ENCODE results near the gene KIF2A. TPM values are rescaled to one million over a fixed set of nuclear protein-coding genes. Genes with fewer than 3 reads are reported as not detected.

KIF2A gene
- total and polyA plus RNA-seq, 2 of the 13 experiments (the other 11 are each of a cell fraction or from before 2014, with no cell fraction given): 8.5 to 19.2 TPM

DNA sequence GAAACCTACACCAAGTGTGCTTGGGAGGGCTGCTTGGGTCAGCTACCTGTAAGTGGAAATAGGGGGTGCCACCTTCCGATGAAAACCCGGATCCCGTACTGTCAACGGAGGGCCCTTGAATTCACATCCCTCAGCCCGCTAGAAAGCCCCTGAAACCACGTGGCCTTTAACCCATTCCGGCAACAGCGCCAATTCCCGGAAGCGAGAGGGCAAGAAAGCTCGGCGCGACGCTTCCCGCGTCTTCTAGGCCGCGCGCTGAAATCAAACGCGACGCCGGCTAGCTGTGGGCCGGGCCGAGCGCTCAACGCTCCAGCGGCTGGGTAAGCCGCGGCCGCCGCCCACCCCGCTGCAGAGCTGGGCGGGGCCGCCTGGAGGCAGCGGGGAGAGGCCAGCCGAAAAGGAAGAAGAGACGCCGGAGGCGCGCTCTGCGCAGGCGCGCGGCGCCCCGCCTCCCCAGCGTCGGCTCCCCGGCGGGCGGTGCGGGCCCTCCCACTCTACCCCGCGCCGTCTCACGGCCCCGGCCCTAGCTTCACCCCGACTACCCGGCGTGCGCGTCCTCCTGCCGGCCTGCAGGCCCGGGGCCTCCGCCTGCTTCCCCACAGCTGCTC, at the start of gene KIF2A (continued):
- TF ChIP-seq, protein P1, sequence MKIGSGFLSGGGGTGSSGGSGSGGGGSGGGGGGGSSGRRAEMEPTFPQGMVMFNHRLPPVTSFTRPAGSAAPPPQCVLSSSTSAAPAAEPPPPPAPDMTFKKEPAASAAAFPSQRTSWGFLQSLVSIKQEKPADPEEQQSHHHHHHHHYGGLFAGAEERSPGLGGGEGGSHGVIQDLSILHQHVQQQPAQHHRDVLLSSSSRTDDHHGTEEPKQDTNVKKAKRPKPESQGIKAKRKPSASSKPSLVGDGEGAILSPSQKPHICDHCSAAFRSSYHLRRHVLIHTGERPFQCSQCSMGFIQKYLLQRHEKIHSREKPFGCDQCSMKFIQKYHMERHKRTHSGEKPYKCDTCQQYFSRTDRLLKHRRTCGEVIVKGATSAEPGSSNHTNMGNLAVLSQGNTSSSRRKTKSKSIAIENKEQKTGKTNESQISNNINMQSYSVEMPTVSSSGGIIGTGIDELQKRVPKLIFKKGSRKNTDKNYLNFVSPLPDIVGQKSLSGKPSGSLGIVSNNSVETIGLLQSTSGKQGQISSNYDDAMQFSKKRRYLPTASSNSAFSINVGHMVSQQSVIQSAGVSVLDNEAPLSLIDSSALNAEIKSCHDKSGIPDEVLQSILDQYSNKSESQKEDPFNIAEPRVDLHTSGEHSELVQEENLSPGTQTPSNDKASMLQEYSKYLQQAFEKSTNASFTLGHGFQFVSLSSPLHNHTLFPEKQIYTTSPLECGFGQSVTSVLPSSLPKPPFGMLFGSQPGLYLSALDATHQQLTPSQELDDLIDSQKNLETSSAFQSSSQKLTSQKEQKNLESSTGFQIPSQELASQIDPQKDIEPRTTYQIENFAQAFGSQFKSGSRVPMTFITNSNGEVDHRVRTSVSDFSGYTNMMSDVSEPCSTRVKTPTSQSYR (CRISPR knock-in tag; IDR thresholded peaks at IDR 0.05; ENCODE audit: borderline replicate concordance): no peak
- TF ChIP-seq TBP (CRISPR knock-in tag; IDR thresholded peaks at IDR 0.05) (no peak), ARNTL (CRISPR knock-in tag; IDR thresholded peaks at IDR 0.05) (0 out of 2 replicates have a peak, but pooled peaks have one; percentile 11), POLR2AphosphoS5 (IDR thresholded peaks at IDR 0.05; ENCODE audit: low read depth, low read length) (peak; percentile 37; the same call in 1 of the 2 replicates), MAFG (CRISPR knock-in tag; IDR thresholded peaks at IDR 0.05) (no peak), ZNF850 (CRISPR knock-in tag; conservative IDR thresholded peaks at IDR 0.05) (no peak), CENPX (CRISPR knock-in tag; IDR thresholded peaks at IDR 0.05) (no peak), ZNF546 (CRISPR knock-in tag; conservative IDR thresholded peaks at IDR 0.05) (peak; percentile 85; the same call in 1 of the 2 replicates), ZNF121 (CRISPR knock-in tag; IDR thresholded peaks at IDR 0.05) (no peak), IRX3 (CRISPR knock-in tag; IDR thresholded peaks at IDR 0.05; ENCODE audit: borderline replicate concordance, low read depth) (peak; percentile 92), ZNF329 (CRISPR knock-in tag; IDR thresholded peaks at IDR 0.05; ENCODE audit: low read depth) (0 out of 2 replicates have a peak, but pooled peaks have one; percentile 42)
- TF ChIP-seq, protein P2, sequence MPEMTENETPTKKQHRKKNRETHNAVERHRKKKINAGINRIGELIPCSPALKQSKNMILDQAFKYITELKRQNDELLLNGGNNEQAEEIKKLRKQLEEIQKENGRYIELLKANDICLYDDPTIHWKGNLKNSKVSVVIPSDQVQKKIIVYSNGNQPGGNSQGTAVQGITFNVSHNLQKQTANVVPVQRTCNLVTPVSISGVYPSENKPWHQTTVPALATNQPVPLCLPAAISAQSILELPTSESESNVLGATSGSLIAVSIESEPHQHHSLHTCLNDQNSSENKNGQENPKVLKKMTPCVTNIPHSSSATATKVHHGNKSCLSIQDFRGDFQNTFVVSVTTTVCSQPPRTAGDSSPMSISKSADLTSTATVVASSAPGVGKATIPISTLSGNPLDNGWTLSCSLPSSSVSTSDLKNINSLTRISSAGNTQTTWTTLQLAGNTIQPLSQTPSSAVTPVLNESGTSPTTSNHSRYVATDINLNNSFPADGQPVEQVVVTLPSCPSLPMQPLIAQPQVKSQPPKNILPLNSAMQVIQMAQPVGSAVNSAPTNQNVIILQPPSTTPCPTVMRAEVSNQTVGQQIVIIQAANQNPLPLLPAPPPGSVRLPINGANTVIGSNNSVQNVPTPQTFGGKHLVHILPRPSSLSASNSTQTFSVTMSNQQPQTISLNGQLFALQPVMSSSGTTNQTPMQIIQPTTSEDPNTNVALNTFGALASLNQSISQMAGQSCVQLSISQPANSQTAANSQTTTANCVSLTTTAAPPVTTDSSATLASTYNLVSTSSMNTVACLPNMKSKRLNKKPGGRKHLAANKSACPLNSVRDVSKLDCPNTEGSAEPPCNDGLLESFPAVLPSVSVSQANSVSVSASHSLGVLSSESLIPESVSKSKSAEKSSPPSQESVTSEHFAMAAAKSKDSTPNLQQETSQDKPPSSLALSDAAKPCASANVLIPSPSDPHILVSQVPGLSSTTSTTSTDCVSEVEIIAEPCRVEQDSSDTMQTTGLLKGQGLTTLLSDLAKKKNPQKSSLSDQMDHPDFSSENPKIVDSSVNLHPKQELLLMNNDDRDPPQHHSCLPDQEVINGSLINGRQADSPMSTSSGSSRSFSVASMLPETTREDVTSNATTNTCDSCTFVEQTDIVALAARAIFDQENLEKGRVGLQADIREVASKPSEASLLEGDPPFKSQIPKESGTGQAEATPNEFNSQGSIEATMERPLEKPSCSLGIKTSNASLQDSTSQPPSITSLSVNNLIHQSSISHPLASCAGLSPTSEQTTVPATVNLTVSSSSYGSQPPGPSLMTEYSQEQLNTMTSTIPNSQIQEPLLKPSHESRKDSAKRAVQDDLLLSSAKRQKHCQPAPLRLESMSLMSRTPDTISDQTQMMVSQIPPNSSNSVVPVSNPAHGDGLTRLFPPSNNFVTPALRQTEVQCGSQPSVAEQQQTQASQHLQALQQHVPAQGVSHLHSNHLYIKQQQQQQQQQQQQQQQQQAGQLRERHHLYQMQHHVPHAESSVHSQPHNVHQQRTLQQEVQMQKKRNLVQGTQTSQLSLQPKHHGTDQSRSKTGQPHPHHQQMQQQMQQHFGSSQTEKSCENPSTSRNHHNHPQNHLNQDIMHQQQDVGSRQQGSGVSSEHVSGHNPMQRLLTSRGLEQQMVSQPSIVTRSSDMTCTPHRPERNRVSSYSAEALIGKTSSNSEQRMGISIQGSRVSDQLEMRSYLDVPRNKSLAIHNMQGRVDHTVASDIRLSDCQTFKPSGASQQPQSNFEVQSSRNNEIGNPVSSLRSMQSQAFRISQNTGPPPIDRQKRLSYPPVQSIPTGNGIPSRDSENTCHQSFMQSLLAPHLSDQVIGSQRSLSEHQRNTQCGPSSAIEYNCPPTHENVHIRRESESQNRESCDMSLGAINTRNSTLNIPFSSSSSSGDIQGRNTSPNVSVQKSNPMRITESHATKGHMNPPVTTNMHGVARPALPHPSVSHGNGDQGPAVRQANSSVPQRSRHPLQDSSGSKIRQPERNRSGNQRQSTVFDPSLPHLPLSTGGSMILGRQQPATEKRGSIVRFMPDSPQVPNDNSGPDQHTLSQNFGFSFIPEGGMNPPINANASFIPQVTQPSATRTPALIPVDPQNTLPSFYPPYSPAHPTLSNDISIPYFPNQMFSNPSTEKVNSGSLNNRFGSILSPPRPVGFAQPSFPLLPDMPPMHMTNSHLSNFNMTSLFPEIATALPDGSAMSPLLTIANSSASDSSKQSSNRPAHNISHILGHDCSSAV (CRISPR knock-in tag; IDR thresholded peaks at IDR 0.05; ENCODE audit: borderline replicate concordance): no peak
- TF ChIP-seq, protein P3, sequence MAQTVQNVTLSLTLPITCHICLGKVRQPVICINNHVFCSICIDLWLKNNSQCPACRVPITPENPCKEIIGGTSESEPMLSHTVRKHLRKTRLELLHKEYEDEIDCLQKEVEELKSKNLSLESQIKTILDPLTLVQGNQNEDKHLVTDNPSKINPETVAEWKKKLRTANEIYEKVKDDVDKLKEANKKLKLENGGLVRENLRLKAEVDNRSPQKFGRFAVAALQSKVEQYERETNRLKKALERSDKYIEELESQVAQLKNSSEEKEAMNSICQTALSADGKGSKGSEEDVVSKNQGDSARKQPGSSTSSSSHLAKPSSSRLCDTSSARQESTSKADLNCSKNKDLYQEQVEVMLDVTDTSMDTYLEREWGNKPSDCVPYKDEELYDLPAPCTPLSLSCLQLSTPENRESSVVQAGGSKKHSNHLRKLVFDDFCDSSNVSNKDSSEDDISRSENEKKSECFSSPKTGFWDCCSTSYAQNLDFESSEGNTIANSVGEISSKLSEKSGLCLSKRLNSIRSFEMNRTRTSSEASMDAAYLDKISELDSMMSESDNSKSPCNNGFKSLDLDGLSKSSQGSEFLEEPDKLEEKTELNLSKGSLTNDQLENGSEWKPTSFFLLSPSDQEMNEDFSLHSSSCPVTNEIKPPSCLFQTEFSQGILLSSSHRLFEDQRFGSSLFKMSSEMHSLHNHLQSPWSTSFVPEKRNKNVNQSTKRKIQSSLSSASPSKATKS (CRISPR knock-in tag; IDR thresholded peaks at IDR 0.05): no peak
- TF ChIP-seq, protein P4, sequence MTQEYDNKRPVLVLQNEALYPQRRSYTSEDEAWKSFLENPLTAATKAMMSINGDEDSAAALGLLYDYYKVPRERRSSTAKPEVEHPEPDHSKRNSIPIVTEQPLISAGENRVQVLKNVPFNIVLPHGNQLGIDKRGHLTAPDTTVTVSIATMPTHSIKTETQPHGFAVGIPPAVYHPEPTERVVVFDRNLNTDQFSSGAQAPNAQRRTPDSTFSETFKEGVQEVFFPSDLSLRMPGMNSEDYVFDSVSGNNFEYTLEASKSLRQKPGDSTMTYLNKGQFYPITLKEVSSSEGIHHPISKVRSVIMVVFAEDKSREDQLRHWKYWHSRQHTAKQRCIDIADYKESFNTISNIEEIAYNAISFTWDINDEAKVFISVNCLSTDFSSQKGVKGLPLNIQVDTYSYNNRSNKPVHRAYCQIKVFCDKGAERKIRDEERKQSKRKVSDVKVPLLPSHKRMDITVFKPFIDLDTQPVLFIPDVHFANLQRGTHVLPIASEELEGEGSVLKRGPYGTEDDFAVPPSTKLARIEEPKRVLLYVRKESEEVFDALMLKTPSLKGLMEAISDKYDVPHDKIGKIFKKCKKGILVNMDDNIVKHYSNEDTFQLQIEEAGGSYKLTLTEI (CRISPR knock-in tag; conservative IDR thresholded peaks at IDR 0.05): no peak
